GM12878 (cell line): ENCODE measurements around the gene NRXN3. TPM values are rescaled to one million over a fixed set of nuclear protein-coding genes. Genes with fewer than 3 reads are reported as not detected.

Source experiments
- ATAC-seq: fragments of 200-7000 bp; cut with Tn5 transposase; 3 replicates; pipeline ENCODE4 v1.9.1; 2020; ENCODE audit warnings: mild to moderate bottlenecking, moderate library complexity
- BruUV-seq: library from RNA; stranded (reverse); fragments of 400-500 nt; replicated peaks from 2 replicates; lab custom pipeline; 2021; lab: Mats Ljungman, UMichigan
- CTCF ChIA-PET: fragments of 300-600 bp; sonication (Branson Sonifier 250); formaldehyde crosslinking; extraction: SDS; loops from one replicate; lab custom pipeline; 2021; ENCODE audit warnings: inconsistent platforms; lab: Yijun Ruan, JAX
- POLR2A ChIA-PET: fragments of 350-600 bp; formaldehyde crosslinking; extraction: SDS; loops from one replicate; lab custom pipeline; 2021; ENCODE audit warnings: inconsistent platforms; lab: Charles Lee
- RAD21 ChIA-PET: fragments of 300-600 bp; sonication (Branson Sonifier 250); formaldehyde crosslinking; loops from one replicate; lab custom pipeline; 2023; ENCODE audit warnings: antibody characterized with exemption; ENCODE audit not compliant: unreplicated experiment; lab: Charles Lee
- SMC1A ChIA-PET: fragments of 300-600 bp; sonication (Branson Sonifier 250); formaldehyde crosslinking; loops from one replicate; lab custom pipeline; 2023; ENCODE audit not compliant: unreplicated experiment, uncharacterized antibody; lab: Charles Lee
- DNase-seq: peaks from one replicate; pipeline ENCODE4 v3.0.0-alpha.2; 2011; ENCODE audit warnings: low read depth, low spot score
- FAIRE-seq: peaks from 3 replicates; lab custom pipeline; 2011; peaks lifted over from hg19 to GRCh38; lab: Jason Lieb, UNC
- H2AFZ ChIP-seq: 2 replicates; pipeline ENCODE4 v1.6.0; 2011; ENCODE audit warnings: low read depth, low read length, control low read depth; ENCODE audit not compliant: control insufficient read depth
- H3K27ac ChIP-seq: 2 replicates; pipeline ENCODE4 v1.5.1; 2011; ENCODE audit warnings: control low read depth; ENCODE audit not compliant: control insufficient read depth, insufficient read depth
- H3K27me3 ChIP-seq, 2 experiments: replicated peaks in 1 of 2; 2 replicates each; pipeline versions ENCODE4 v1.6.0 to v1.6.1; 2011; ENCODE audit warnings: low read length in 1 of 2; ENCODE audit not compliant: control insufficient read depth in 2 of 2, insufficient read depth in 2 of 2
- H3K36me3 ChIP-seq, 2 experiments: 2 replicates each; pipeline ENCODE4 v1.5.1; 2011; ENCODE audit warnings: low read length in 1 of 2; ENCODE audit not compliant: control insufficient read depth in 2 of 2, insufficient read depth in 2 of 2
- H3K4me1 ChIP-seq: 2 replicates; pipeline ENCODE4 v1.6.1; 2011; ENCODE audit warnings: mild to moderate bottlenecking, low read length, moderate library complexity, mixed read lengths; ENCODE audit not compliant: control insufficient read depth, insufficient read depth
- H3K4me2 ChIP-seq: 2 replicates; pipeline ENCODE4 v1.6.0; 2011; ENCODE audit warnings: control low read depth; ENCODE audit not compliant: control insufficient read depth, insufficient read depth
- H3K4me3 ChIP-seq: fragments of 200-600 bp; sonication (generic); 2 replicates; pipeline ENCODE4 v1.5.1; 2016
- H3K79me2 ChIP-seq: 2 replicates; pipeline ENCODE4 v1.6.0; 2011; ENCODE audit warnings: low read length; ENCODE audit not compliant: control insufficient read depth, insufficient read depth
- H3K9ac ChIP-seq: 2 replicates; pipeline ENCODE4 v1.8.0; 2011; ENCODE audit warnings: low read length, control low read depth, mixed read lengths; ENCODE audit not compliant: control insufficient read depth, insufficient read depth
- H3K9me3 ChIP-seq: replicated peaks from 3 replicates; pipeline ENCODE4 v1.5.1; 2011; ENCODE audit warnings: mild to moderate bottlenecking, low read length; ENCODE audit not compliant: control insufficient read depth, insufficient read depth
- H4K20me1 ChIP-seq: 2 replicates; pipeline ENCODE4 v1.6.0; 2011; ENCODE audit not compliant: control insufficient read depth, insufficient read depth
- CEBPB ChIP-seq, 2 experiments: fragments of 150-350 bp in 1 of 2; IDR thresholded peaks; 2 replicates each; pipeline ENCODE4 v1.6.1; 2012 to 2014; ENCODE audit warnings: low read depth in 2 of 2, low read length in 2 of 2, borderline replicate concordance in 1 of 2, inconsistent platforms in 1 of 2
- CREB1 ChIP-seq: IDR thresholded peaks from 2 replicates; pipeline ENCODE4 v1.6.1; 2012; ENCODE audit warnings: low read depth, mild to moderate bottlenecking, inconsistent platforms
- CREM ChIP-seq: IDR thresholded peaks from 2 replicates; pipeline ENCODE4 v1.6.1; 2014; ENCODE audit warnings: antibody characterized with exemption, low read depth
- MXI1 ChIP-seq: fragments of 150-350 bp; IDR thresholded peaks from 2 replicates; pipeline ENCODE4 v1.6.1; 2011; ENCODE audit warnings: low read depth, mild to moderate bottlenecking, inconsistent platforms, low read length, improper control_type of control experiment
- MYC ChIP-seq: IDR thresholded peaks from 2 replicates; pipeline ENCODE4 v1.6.1; 2011; ENCODE audit warnings: mild to moderate bottlenecking, low read length, moderate library complexity, inconsistent platforms; ENCODE audit not compliant: insufficient read depth, insufficient replicate concordance, insufficient read length, severe bottlenecking
- NR2C1 ChIP-seq: fragments of 450-650 bp; IDR thresholded peaks from 2 replicates; pipeline ENCODE4 v1.6.1; 2017; ENCODE audit warnings: antibody characterized with exemption, mild to moderate bottlenecking, moderate library complexity
- RUNX3 ChIP-seq: IDR thresholded peaks from 2 replicates; pipeline ENCODE4 v1.6.1; 2012; ENCODE audit warnings: low read length, inconsistent platforms
- SMAD1 ChIP-seq: fragments of 450-650 bp; IDR thresholded peaks from 2 replicates; pipeline ENCODE4 v1.6.1; 2018; ENCODE audit warnings: mild to moderate bottlenecking, low read depth; ENCODE audit not compliant: partially characterized antibody
- ZNF274 ChIP-seq: IDR thresholded peaks from one replicate; pipeline ENCODE4 v1.8.0; 2011; ENCODE audit not compliant: insufficient read length, insufficient read depth
- WGBS: methylation state at CpG from one replicate; pipeline ENCODE4 v1.1.6; 2016; ENCODE audit warnings: low lambda C conversion rate; ENCODE audit not compliant: insufficient replicate concordance, insufficient coverage; ENCODE audit errors: missing lambda C conversion rate; 5-methylcytosine and 5-hydroxymethylcytosine counted together
- in situ Hi-C: fragments of 300-500 bp; cut with MboI; formaldehyde crosslinking; loops from 9 replicates; pipeline ENCODE4 v1.14.3; 2018; ENCODE audit warnings: mixed read lengths
- intact Hi-C: fragments of 100-400 bp; cut with micrococcal nuclease; formaldehyde crosslinking; loops from one replicate; pipeline ENCODE4 v1.14.2; 2022; ENCODE audit not compliant: unreplicated experiment
- polyA plus RNA-seq, 11 experiments: library from polyadenylated mRNA; depleted of rRNA in 4 of 11; unstranded in 6 of 11; stranded (reverse) in 5 of 11; fragments of >200 nt; fragmentation: Nextera tagmentation in 4 of 11; fragmentation: Illumina TruSeq in 1 of 11; extraction: Ambion mirVana in 4 of 11; extraction: Trizol in 1 of 11; gene quantifications; 1 replicate in 1 of 11; 2 replicates in 10 of 11; pipeline versions ENCODE4 v1.2.1 to v1.2.3, GENCODE V29; 2011 to 2016; ENCODE audit warnings: inconsistent platforms in 2 of 11, missing spikeins in 2 of 11, low read depth in 1 of 11
- total RNA-seq, 4 experiments: library from RNA; depleted of rRNA in 3 of 4; stranded (reverse); fragments of >200 nt in 3 of 4; fragmentation: Illumina TruSeq in 1 of 4; extraction: Trizol in 1 of 4; gene quantifications; 2 replicates each; pipeline versions ENCODE4 v1.2.1 to v1.2.3, GENCODE V29; 2013 to 2021

NRXN3 gene
- total and polyA plus RNA-seq, 10 of the 15 experiments (the other 5 are each of a cell fraction or from before 2014, with no cell fraction given): 0.52 to 3.3 (median 1.4) TPM

DNA sequence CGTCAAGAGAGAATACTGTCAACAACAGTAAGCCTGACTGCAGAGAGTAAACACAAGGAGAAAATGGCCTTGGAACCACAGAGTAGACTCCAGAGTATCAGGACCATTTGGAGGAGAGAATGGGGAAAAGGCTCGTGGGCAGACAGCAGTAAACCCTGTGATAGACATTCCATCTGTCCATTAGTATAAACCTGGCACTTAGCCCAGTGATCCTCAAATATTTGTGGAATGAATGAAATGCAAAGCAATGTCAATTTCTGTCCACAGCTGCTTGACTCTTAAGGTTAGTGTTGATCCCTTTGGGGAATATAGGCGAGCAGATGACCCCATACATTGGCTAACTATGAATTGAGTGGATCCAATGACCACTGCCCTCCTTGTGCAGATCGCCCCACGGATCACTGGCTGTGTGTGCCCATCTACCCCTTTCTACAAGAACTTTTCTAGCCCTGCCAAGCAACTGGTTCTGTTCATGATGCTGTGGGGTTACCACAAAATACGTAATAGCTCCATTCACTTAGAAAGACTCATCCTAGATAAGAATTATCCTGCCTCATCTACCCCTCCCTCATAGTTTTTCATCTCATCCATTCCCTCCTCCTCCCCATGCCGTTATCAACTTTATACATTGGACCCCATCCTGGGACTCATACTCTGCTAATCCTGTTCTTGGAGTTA lies 846.8 kb downstream of the NRXN3 start:
- 3% methylated on average over 7 of the region's 7 CpGs for WGBS
- H3K79me2 ChIP-seq: no peaks in the 10 kb centered on the region
- TF ChIP-seq SMAD1: no peak
- no peak for TF ChIP-seq CREB1
- TF ChIP-seq MYC: no peak
- no peak for TF ChIP-seq CEBPB (IDR thresholded peaks at IDR 0.05; ENCODE audit: borderline replicate concordance in 1 of 2, low read depth in 2 of 2, low read length in 2 of 2)
- no peak for TF ChIP-seq RUNX3
- TF ChIP-seq ZNF274: no peak
- TF ChIP-seq NR2C1: no peak
- TF ChIP-seq CREM: no peak
- TF ChIP-seq MXI1: no peak
- H3K9ac ChIP-seq: no peak overlapping the region
- ChIA-PET POLR2A (no interaction called here), CTCF (no interaction called here), SMC1A (no interaction called here), RAD21 (no interaction called here)
- BruUV-seq: no TSS peak
- no peak overlapping the region for H2AFZ ChIP-seq
- no peaks in the 10 kb centered on the region for H3K4me1 ChIP-seq
- intact Hi-C loops: no loop called here
- no peak for DNase-seq
- no peaks in the 10 kb centered on the region for H3K9me3 ChIP-seq
- no peak overlapping the region for H3K4me2 ChIP-seq
- no peaks in the 10 kb centered on the region for H3K36me3 ChIP-seq
- H3K27me3 ChIP-seq: no peaks in the 10 kb centered on the region
- H3K27ac ChIP-seq: no peak overlapping the region
- H4K20me1 ChIP-seq: no peaks in the 10 kb centered on the region
- no peak overlapping the region for H3K4me3 ChIP-seq
- in situ Hi-C loops: no loop called here
- no peak for FAIRE-seq
- no peak for ATAC-seq
